Hepatocyte (in vitro differentiated cells): ENCODE results near the gene INF2. TPM values are rescaled to one million over a fixed set of nuclear protein-coding genes. Genes with fewer than 3 reads are reported as not detected.

Experiments used
- DNase-seq: peaks from one replicate; pipeline ENCODE4 v3.0.0-alpha.2; 2016; ENCODE audit warnings: low spot score
- H2AFZ ChIP-seq: fragments of 200-600 bp; sonication (generic); 2 replicates; pipeline ENCODE4 v1.6.0; 2016; ENCODE audit warnings: antibody characterized with exemption, mild to moderate bottlenecking
- H3K27ac ChIP-seq: fragments of 200-600 bp; sonication (generic); 2 replicates; pipeline ENCODE4 v1.5.1; 2016; ENCODE audit warnings: mild to moderate bottlenecking
- H3K27me3 ChIP-seq: fragments of 200-600 bp; sonication (generic); 2 replicates; pipeline ENCODE4 v1.6.1; 2016
- H3K36me3 ChIP-seq: fragments of 200-600 bp; sonication (generic); replicated peaks from 2 replicates; pipeline ENCODE4 v1.5.1; 2016; ENCODE audit warnings: low read depth; ENCODE audit not compliant: insufficient read depth
- H3K4me1 ChIP-seq: fragments of 200-600 bp; sonication (generic); 2 replicates; pipeline ENCODE4 v1.5.1; 2016; ENCODE audit warnings: mild to moderate bottlenecking, moderate library complexity; ENCODE audit not compliant: insufficient read depth
- H3K4me2 ChIP-seq: fragments of 200-600 bp; sonication (generic); 2 replicates; pipeline ENCODE4 v1.6.0; 2016
- H3K4me3 ChIP-seq: fragments of 200-600 bp; sonication (generic); 2 replicates; pipeline ENCODE4 v1.5.1; 2016; ENCODE audit warnings: mild to moderate bottlenecking
- H3K79me2 ChIP-seq: fragments of 200-600 bp; sonication (generic); 2 replicates; pipeline ENCODE4 v1.6.0; 2017; ENCODE audit warnings: mild to moderate bottlenecking
- H3K9me2 ChIP-seq: fragments of 200-600 bp; sonication (generic); replicated peaks from 2 replicates; pipeline ENCODE4 v1.6.0; 2017; ENCODE audit warnings: mild to moderate bottlenecking; ENCODE audit not compliant: insufficient read depth
- H3K9me3 ChIP-seq: fragments of 200-600 bp; sonication (generic); 2 replicates; pipeline ENCODE4 v1.5.1; 2016; ENCODE audit warnings: low read depth, mild to moderate bottlenecking
- H4K20me1 ChIP-seq: fragments of 200-600 bp; sonication (generic); 2 replicates; pipeline ENCODE4 v1.6.0; 2016; ENCODE audit warnings: mild to moderate bottlenecking; ENCODE audit not compliant: insufficient read depth, poor library complexity, severe bottlenecking
- CTCF ChIP-seq: fragments of 200-600 bp; sonication (generic); IDR thresholded peaks from 2 replicates; pipeline ENCODE4 v1.5.1; 2016; ENCODE audit warnings: antibody characterized with exemption, mild to moderate bottlenecking; ENCODE audit not compliant: poor library complexity
- EZH2 ChIP-seq: fragments of 200-600 bp; sonication (generic); IDR thresholded peaks from 2 replicates; pipeline ENCODE4 v1.6.1; 2016; ENCODE audit warnings: antibody characterized with exemption, mild to moderate bottlenecking, borderline replicate concordance
- EZH2phosphoT487 ChIP-seq: fragments of 200-600 bp; sonication (generic); IDR thresholded peaks from one replicate; pipeline ENCODE4 v1.6.1; 2018; ENCODE audit warnings: antibody characterized with exemption, mild to moderate bottlenecking, low read depth, moderate library complexity; ENCODE audit not compliant: unreplicated experiment, severe bottlenecking
- WGBS: methylation state at CpG from one replicate; pipeline ENCODE4 v1.1.6; 2016; ENCODE audit warnings: low lambda C conversion rate; ENCODE audit errors: missing lambda C conversion rate; 5-methylcytosine and 5-hydroxymethylcytosine counted together
- polyA plus RNA-seq: library from polyadenylated mRNA; unstranded; fragments of >200 nt; fragmentation: Nextera tagmentation; extraction: Ambion mirVana; gene quantifications from 2 replicates; pipeline ENCODE4 v1.2.1, GENCODE V29; 2016
- total RNA-seq: library from RNA; depleted of rRNA; stranded (reverse); fragments of >200 nt; gene quantifications from 2 replicates; pipeline ENCODE4 v1.2.3, GENCODE V29; 2014

INF2 gene
- total and polyA plus RNA-seq, 2 experiments from 2014 or later: 23.8 to 31.6 TPM

GRCh38 chr14:104735830-104736642 is 46.6 kb downstream of the INF2 start:
- H3K4me2 ChIP-seq: peak overlapping the region; percentile 11
- no peak overlapping the region for H2AFZ ChIP-seq
- no peak overlapping the region for H3K4me3 ChIP-seq
- H3K4me1 ChIP-seq: peaks cover 13% of the 10 kb centered on the region
- no peaks in the 10 kb centered on the region for H3K36me3 ChIP-seq
- H4K20me1 ChIP-seq: no peaks in the 10 kb centered on the region
- TF ChIP-seq EZH2: no peak
- no peak for TF ChIP-seq CTCF
- no peak for TF ChIP-seq EZH2phosphoT487
- no peaks in the 10 kb centered on the region for H3K9me3 ChIP-seq
- DNase-seq: peak; percentile 65
- WGBS: 68% methylated on average over 26 of the region's 26 CpGs
- H3K79me2 ChIP-seq: no peaks in the 10 kb centered on the region
- no peaks in the 10 kb centered on the region for H3K9me2 ChIP-seq
- no peaks in the 10 kb centered on the region for H3K27me3 ChIP-seq
- H3K27ac ChIP-seq: peak overlapping the region; percentile 67

- H3K9me3 ChIP-seq: no peaks in the 10 kb centered on the region
- H3K27me3 ChIP-seq: no peaks in the 10 kb centered on the region
- DNase-seq: no peak
- no peak overlapping the region for H3K4me2 ChIP-seq
- H3K27ac ChIP-seq: no peak overlapping the region
- TF ChIP-seq EZH2phosphoT487 (no peak), EZH2 (no peak), CTCF (no peak)
- H3K4me3 ChIP-seq: no peak overlapping the region
- H3K79me2 ChIP-seq: no peaks in the 10 kb centered on the region
- peaks cover 13% of the 10 kb centered on the region for H3K4me1 ChIP-seq
- H3K9me2 ChIP-seq: no peaks in the 10 kb centered on the region
- WGBS: 94% methylated on average over 18 of the region's 18 CpGs
- H2AFZ ChIP-seq: no peak overlapping the region
- no peaks in the 10 kb centered on the region for H4K20me1 ChIP-seq
- no peaks in the 10 kb centered on the region for H3K36me3 ChIP-seq
Observed at GRCh38 chr14:104738375-104739019, 49.1 kb downstream of the INF2 start.

GRCh38 chr14:104739026-104739425 is 49.6 kb downstream of the INF2 start:
- Histone ChIP-seq H2AFZ (no peak overlapping the region), H3K9me2 (no peaks in the 10 kb centered on the region), H3K36me3 (no peaks in the 10 kb centered on the region), H3K4me2 (no peak overlapping the region), H4K20me1 (no peaks in the 10 kb centered on the region), H3K27ac (no peak overlapping the region), H3K79me2 (no peaks in the 10 kb centered on the region), H3K27me3 (no peaks in the 10 kb centered on the region), H3K4me3 (no peak overlapping the region), H3K4me1 (peaks cover 13% of the 10 kb centered on the region), H3K9me3 (no peaks in the 10 kb centered on the region)
- TF ChIP-seq CTCF: no peak
- no peak for TF ChIP-seq EZH2phosphoT487
- TF ChIP-seq EZH2: no peak
- DNase-seq: no peak
- WGBS: 92% methylated on average over 17 of the region's 17 CpGs
